ENCODE results near the gene ITM2C.
A peak's percentile ranks its signal among the peaks of the same experiment; 100 is the strongest.

GRCh38 chr2:230924092-230924469, 59.3 kb downstream of the ITM2C start:
- TF ChIP-seq POLR2AphosphoS5 (IDR thresholded peaks at IDR 0.05; ENCODE audit: low read depth, low read length), result peak; percentile 67
- TF ChIP-seq POLR2A (IDR thresholded peaks at IDR 0.05; ENCODE audit: low read depth, low read length), result peak; percentile 49
- TF ChIP-seq TAF1 (IDR thresholded peaks at IDR 0.05; ENCODE audit: borderline replicate concordance, low read depth, low read length), result no peak
